OCI-M1 (cell line): ENCODE results near the gene RNF130.
"Not testable (repeated sequence)": the region's sequence is repeated elsewhere in the genome, so short reads cannot be mapped to it uniquely, and the experiment has no call there.

Source experiments
- DNase-seq: peaks from one replicate; lab custom pipeline; 2025; lab: John Stamatoyannopoulos, UW

RNF130 gene

DNA sequence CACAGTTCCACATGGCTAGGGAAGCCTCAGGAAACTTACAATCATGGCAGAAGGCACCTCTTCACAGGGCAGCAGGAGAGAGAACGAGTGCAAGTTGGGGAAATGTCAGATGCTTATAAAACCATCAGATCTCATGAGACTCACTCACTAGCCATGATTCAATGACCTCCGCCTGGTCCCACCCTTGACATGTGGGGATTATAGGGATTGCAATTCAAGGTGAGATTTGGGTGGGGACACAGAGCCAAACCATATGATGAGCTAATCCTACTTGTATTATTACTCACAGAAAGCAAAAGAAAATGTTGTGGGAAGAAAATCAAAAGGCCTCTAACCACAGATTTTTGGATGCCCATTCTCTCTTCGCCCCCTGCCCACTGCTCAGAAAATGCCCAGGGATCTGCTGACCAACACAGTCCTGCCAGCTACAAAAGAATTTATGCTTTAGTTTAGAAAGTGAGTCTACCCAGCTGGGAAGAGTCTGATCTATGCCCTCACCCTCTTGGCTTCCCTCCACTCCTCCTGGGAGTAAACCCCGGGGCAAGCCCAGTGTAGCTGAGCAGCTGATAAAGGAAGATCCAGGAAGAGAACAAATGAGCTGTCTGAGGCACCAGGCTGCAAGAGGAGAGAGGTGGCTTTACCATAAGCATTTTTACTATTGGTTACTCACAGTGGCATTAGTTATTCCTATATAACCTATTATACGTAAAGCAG is 53.1 kb downstream of the RNF130 start:
- DNase-seq = no peak

DNA sequence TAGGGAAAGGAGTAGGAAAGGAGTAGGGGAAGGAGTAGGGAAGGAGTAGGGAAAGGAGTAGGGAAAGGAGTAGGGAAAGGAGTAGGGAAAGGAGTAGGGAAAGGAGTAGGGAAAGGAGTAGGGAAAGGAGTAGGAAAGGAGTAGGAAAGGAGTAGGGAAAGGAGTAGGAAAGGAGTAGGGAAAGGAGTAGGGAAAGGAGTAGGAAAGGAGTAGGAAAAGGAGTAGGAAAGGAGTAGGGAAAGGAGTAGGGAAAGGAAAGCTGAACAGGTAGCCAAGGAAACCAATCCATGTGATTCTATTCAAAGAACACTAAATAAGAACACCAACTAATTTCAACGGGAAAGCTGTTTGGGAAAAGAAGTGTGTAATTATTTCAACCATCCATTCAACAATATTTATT is 56.0 kb downstream of the RNF130 start:
- not testable (repeated sequence) for DNase-seq

GRCh38 chr5:180013678-180014077 is 57.9 kb downstream of the RNF130 start:
- no peak for DNase-seq

GRCh38 chr5:180012316-180012715 is 59.2 kb downstream of the RNF130 start:
- DNase-seq = no peak

- no peak for DNase-seq
Observed at GRCh38 chr5:180010636-180011035, 60.9 kb downstream of the RNF130 start.

DNA sequence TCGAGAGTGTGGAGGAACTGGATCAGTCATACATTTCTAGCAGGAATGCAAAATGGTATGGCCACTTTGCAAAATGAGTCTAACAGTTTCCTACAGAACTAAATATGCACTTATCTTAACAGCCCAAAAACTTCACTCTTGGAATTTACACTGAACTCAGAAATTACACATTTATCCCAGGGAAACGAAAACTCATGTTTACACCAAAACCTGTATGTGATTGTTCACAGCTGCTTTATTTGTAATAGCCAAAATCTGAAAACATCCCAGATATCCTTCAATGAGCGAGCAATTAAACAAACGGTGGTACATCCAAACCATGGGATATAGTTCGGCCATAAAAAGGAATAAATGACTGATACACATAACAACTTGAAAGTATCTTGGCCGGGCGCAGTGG is 62.0 kb downstream of the RNF130 start:
- no peak for DNase-seq

DNA sequence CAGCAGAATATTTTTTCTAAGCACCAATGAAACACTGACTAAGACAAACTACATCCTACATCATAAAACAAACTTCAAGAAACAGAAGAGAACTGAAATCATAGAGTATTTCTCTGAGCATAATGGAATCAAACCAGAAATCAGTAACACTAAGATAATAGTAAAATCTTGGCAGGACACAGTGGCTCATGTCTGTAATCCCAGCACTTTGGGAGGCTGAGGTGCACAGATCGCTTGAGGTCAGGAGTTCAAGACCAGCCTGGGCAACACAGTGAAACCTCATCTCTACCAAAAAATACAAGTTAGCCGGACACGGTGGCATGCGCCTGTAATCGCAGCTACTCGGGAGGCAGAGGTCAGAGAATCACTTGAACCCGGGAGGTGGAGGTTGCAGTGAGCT is 63.1 kb downstream of the RNF130 start:
- DNase-seq = no peak

- peak; percentile 91 for DNase-seq
Observed at GRCh38 chr5:180007582-180007981, 64.0 kb downstream of the RNF130 start.

DNA sequence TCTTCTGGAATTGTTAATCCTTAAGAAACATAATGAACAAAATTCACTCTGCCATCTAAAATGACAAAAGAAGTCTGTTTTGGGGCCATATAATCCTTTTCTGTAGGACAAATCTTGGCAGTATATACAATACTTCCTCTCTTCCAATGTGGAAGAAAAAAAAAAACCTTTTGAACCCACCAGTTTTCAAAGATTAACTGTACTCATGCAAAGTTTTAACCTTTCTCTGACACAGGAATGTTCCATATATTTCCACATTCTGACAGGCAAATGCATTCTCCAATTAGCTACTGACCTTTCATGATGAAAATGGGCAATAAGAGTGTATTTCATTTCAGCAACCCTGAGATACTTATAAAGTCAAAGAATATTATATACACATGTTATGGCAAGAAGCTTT is 65.4 kb downstream of the RNF130 start:
- DNase-seq = peak; percentile 43

DNA sequence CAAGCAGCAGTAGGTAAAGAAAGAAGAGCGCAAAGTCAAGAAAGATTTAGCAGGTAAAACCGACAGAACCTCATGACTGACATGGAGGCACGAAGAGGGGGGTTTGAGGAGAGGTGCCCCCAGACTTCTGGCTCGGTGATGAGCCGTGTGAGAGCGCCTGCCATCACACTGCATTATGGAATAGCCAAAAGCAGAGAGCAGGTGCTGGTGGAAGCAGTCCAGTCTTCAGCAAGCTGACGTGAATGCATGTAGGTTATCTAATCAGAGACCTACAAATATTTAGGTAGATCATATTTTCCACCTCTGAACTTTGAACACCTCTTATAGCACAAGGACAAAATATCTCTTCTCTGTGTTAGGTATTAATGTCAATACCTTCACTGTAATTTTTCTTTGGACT is 68.4 kb downstream of the RNF130 start:
- DNase-seq = no peak

GRCh38 chr5:180001742-180002141 is 69.8 kb downstream of the RNF130 start:
- DNase-seq = no peak

GRCh38 chr5:180001136-180001535 is 70.4 kb downstream of the RNF130 start:
- no peak for DNase-seq

DNA sequence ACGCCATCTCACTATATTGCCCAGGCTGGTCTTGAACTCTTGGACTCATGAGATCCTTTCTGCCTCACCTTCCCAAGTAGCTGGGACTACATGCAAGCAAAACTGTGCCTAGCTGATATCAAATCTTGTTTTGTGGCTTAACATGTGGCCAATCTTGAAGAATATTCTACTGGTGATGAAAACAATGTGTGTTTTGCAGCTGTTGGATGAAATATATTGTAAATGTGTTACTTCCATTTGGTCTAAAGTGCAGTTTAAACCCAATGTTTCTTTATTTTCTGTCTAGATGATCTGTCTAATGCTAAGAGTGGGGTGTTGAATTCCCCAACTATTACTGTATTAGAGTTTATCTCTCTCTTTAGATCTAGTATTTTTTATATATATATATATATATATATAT is 73.1 kb downstream of the RNF130 start:
- no peak for DNase-seq

DNA sequence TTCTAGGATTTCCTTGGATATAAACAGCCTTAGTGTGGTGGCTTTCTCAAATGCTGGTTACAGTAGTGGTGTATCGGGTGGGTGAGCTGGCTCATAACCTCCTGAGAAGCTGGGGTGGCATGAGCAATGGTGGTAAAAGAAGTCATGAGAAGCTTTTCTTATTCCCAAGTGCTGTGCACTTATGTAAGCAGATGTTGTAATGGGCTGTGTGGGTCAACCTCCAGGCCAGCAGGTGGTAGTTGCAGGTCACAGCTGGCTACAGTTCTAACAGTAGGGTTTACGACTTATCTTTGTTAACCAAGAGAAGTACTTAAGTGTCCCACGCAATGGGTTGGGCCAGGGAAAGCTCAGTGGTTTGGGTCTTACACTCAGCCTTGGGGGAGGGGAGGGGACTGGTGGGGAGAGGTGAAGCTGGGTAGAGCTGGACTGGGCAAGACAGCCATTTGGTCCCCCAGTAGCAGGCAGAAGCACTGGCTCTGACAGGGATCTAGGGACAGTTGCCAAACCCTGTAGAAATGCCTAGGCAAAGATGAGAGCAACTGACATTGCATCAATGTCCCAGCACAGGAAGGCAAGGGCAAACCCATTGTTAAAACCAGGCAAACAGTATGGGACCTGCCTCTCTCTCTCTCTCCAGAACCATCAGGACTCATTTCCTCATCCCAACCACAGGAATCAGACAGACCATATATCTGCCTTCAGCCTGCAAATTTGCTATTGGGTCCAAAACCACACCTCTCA is 76.8 kb downstream of the RNF130 start:
- DNase-seq = peak; percentile 17

DNA sequence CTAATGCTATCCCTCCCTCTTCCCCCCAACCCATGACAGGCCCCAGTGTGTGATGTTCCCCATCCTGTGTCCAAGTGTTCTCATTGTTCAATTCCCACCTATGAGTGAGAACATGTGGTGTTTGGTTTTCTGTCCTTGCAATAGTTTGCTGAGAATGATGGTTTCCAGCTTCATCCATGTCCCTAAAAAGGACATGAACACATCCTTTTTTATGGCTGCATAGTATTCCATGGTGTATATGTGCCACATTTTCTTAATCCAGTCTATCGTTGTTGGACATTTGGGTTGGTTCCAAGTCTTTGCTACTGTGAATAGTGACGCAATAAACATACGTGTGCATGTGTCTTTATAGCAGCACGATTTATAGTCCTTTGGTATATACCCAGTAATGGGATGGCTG is 78.7 kb downstream of the RNF130 start:
- DNase-seq = not testable (repeated sequence)

DNA sequence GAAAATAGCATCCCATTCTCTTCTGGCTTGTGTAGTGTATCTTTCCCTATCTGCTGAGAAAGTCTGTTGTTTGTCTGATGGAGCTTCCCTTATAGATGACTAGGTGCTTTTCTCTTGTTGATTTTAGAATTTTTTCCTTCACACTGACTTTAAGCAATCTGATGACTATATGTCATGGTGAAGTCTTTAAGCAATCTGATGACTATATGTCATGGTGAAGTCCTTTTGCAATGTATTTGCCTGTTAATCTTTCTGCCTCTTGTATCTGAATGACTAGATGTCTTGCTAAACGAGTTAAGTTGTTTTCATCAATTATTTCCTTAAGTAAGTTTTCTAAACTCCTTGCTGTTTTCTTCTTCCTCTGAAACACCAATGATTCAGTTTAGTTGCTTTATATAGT is 80.5 kb downstream of the RNF130 start:
- no peak for DNase-seq

- DNase-seq = not testable (repeated sequence)
Observed at GRCh38 chr5:179990525-179990924, 81.0 kb downstream of the RNF130 start.

- peak; percentile 45 for DNase-seq
Observed at GRCh38 chr5:179986328-179986727, 85.2 kb downstream of the RNF130 start.

DNA sequence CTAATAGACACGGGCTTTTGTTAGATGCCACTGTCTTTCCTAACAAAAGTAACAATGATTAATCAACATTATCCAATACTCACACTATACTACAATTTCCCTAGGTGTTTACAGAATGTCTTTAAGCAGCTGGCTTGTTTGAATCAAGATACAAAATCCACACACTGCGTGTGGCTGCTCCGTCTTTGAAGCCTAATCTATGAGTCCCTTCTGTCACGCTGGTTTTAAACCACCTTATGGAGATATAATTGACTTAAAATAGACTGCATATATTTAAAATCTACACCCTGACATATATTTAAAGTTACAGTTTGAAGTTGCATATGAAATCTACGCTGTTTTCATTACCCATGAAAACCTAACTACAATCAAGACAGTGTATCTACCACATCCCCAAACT is 89.9 kb downstream of the RNF130 start:
- DNase-seq = no peak

DNA sequence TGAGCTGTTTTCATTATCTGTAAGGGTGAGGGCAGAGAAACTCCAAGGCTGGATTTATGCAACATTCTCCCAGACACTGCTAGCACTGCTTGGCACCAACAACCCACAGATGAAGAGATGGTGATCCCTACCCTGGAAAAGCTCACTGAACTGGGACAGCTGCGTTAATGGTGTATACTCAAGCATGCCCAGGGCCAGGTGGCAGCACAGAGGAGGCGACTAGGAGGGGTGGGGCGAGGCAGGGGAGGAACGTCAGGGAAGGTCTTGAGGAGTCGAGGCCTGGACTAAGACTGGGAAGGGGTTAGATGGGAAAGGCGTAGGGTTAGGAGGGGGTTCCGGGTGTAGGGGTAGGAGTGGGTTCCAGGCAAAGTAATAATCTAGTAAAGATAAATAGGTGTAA is 90.8 kb downstream of the RNF130 start:
- DNase-seq = no peak

- DNase-seq = no peak
Observed at GRCh38 chr5:179978792-179979191, 92.8 kb downstream of the RNF130 start.

- no peak for DNase-seq
Observed at GRCh38 chr5:179975713-179976134, 95.8 kb downstream of the RNF130 start.

GRCh38 chr5:179974946-179975712 is 96.4 kb downstream of the RNF130 start:
- DNase-seq = peak; percentile 33
